HepG2 (cell line): ENCODE data around the gene AOX1. TPM values are rescaled to one million over a fixed set of nuclear protein-coding genes. Genes with fewer than 3 reads are reported as not detected.

Source experiments
- CENPT ChIP-seq: sonication (generic); formaldehyde crosslinking; IDR thresholded peaks from 2 replicates; pipeline ENCODE4 v1.8.0; 2022; ENCODE audit warnings: low read depth, mild to moderate bottlenecking, moderate library complexity, missing genetic modification reagents
- GTF3A ChIP-seq: sonication (generic); formaldehyde crosslinking; conservative IDR thresholded peaks from 2 replicates; pipeline ENCODE4 v1.4.0; 2020; ENCODE audit warnings: mild to moderate bottlenecking, missing genetic modification reagents
- MTA1 ChIP-seq: sonication (generic); formaldehyde crosslinking; IDR thresholded peaks from 2 replicates; pipeline ENCODE4 v1.4.0; 2020; ENCODE audit warnings: missing genetic modification reagents, mild to moderate bottlenecking, borderline replicate concordance
- SNAPC2 ChIP-seq: sonication (generic); formaldehyde crosslinking; IDR thresholded peaks from 2 replicates; pipeline ENCODE4 v1.8.1; 2022; ENCODE audit warnings: mild to moderate bottlenecking, missing genetic modification reagents
- SP140L ChIP-seq: sonication (generic); formaldehyde crosslinking; IDR thresholded peaks from 2 replicates; pipeline ENCODE4 v1.4.0; 2020; ENCODE audit warnings: missing genetic modification reagents, borderline replicate concordance
- TCF7 ChIP-seq: sonication (generic); IDR thresholded peaks from 2 replicates; pipeline ENCODE4 v1.6.1; 2016; ENCODE audit warnings: antibody characterized with exemption, low read depth
- ZNF280D ChIP-seq: sonication (generic); formaldehyde crosslinking; IDR thresholded peaks from 2 replicates; pipeline ENCODE4 v1.5.1; 2020; ENCODE audit warnings: mild to moderate bottlenecking, missing genetic modification reagents
- ZNF292 ChIP-seq: sonication (generic); formaldehyde crosslinking; IDR thresholded peaks from 2 replicates; pipeline ENCODE4 v1.8.1; 2022; ENCODE audit warnings: mild to moderate bottlenecking, low read depth, missing genetic modification reagents, borderline replicate concordance
- ZNF792 ChIP-seq: IDR thresholded peaks from 2 replicates; pipeline ENCODE4 v1.6.1; 2016
- polyA plus RNA-seq, 8 experiments: library from polyadenylated mRNA; depleted of rRNA in 3 of 8; stranded (reverse) in 7 of 8; unstranded in 1 of 8; fragments of >200 nt; fragmentation: Illumina TruSeq in 4 of 8; extraction: Trizol in 4 of 8; gene quantifications; 2 replicates each; pipeline versions ENCODE4 v1.2.1 to v1.2.3, GENCODE V29; 2011 to 2016; ENCODE audit warnings: low read depth in 4 of 8, missing spikeins in 1 of 8, mixed read lengths in 1 of 8; ENCODE audit not compliant: insufficient read depth in 1 of 8
- total RNA-seq, 5 experiments: library from RNA; depleted of rRNA; stranded (reverse); fragments of >200 nt; fragmentation: Illumina TruSeq; extraction: Trizol; gene quantifications; 2 replicates each; pipeline ENCODE4 v1.2.3, GENCODE V29; 2016; ENCODE audit warnings: low read depth in 1 of 5
- TF ChIP-seq, protein P1 (sequence below): sonication (generic); formaldehyde crosslinking; IDR thresholded peaks from 2 replicates; pipeline ENCODE4 v1.4.0; 2020; ENCODE audit warnings: missing genetic modification reagents
- TF ChIP-seq, protein P2 (sequence below): sonication (generic); formaldehyde crosslinking; IDR thresholded peaks from 2 replicates; pipeline ENCODE4 v1.4.0; 2020; ENCODE audit warnings: mild to moderate bottlenecking, missing genetic modification reagents, borderline replicate concordance
- TF ChIP-seq, protein P3 (sequence below): sonication (generic); formaldehyde crosslinking; IDR thresholded peaks from 2 replicates; pipeline ENCODE4 v1.4.0; 2020; ENCODE audit warnings: mild to moderate bottlenecking, missing genetic modification reagents
- TF ChIP-seq, protein P4 (sequence below): sonication (generic); formaldehyde crosslinking; IDR thresholded peaks from 2 replicates; pipeline ENCODE4 v1.4.0; 2020; ENCODE audit warnings: mild to moderate bottlenecking, low read depth, missing genetic modification reagents

The AOX1 gene
- total and polyA plus RNA-seq, 2 of the 13 experiments (the other 11 are each of a cell fraction or from before 2014, with no cell fraction given), result 9.2 to 18.0 TPM

GRCh38 chr2:200702646-200703118 is 116.9 kb downstream of the AOX1 start (continued):
- TF ChIP-seq, protein P1, sequence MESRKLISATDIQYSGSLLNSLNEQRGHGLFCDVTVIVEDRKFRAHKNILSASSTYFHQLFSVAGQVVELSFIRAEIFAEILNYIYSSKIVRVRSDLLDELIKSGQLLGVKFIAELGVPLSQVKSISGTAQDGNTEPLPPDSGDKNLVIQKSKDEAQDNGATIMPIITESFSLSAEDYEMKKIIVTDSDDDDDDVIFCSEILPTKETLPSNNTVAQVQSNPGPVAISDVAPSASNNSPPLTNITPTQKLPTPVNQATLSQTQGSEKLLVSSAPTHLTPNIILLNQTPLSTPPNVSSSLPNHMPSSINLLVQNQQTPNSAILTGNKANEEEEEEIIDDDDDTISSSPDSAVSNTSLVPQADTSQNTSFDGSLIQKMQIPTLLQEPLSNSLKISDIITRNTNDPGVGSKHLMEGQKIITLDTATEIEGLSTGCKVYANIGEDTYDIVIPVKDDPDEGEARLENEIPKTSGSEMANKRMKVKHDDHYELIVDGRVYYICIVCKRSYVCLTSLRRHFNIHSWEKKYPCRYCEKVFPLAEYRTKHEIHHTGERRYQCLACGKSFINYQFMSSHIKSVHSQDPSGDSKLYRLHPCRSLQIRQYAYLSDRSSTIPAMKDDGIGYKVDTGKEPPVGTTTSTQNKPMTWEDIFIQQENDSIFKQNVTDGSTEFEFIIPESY (CRISPR knock-in tag), result peak; percentile 11; the same call in 1 of the 2 replicates
- TF ChIP-seq SNAPC2 (CRISPR knock-in tag) (no peak), MTA1 (CRISPR knock-in tag) (no peak), TCF7 (peak; percentile 99), CENPT (no peak), ZNF292 (CRISPR knock-in tag) (no peak), ZNF280D (CRISPR knock-in tag) (no peak), SP140L (CRISPR knock-in tag) (no peak), GTF3A (CRISPR knock-in tag) (no peak), ZNF792 (CRISPR knock-in tag) (0 out of 2 replicates have a peak, but pooled peaks have one; percentile 44)
- TF ChIP-seq, protein P2, sequence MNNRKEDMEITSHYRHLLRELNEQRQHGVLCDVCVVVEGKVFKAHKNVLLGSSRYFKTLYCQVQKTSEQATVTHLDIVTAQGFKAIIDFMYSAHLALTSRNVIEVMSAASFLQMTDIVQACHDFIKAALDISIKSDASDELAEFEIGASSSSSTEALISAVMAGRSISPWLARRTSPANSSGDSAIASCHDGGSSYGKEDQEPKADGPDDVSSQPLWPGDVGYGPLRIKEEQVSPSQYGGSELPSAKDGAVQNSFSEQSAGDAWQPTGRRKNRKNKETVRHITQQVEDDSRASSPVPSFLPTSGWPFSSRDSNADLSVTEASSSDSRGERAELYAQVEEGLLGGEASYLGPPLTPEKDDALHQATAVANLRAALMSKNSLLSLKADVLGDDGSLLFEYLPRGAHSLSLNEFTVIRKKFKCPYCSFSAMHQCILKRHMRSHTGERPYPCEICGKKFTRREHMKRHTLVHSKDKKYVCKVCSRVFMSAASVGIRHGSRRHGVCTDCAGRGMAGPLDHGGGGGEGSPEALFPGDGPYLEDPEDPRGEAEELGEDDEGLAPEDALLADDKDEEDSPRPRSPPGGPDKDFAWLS (CRISPR knock-in tag), result no peak
- TF ChIP-seq, protein P3, sequence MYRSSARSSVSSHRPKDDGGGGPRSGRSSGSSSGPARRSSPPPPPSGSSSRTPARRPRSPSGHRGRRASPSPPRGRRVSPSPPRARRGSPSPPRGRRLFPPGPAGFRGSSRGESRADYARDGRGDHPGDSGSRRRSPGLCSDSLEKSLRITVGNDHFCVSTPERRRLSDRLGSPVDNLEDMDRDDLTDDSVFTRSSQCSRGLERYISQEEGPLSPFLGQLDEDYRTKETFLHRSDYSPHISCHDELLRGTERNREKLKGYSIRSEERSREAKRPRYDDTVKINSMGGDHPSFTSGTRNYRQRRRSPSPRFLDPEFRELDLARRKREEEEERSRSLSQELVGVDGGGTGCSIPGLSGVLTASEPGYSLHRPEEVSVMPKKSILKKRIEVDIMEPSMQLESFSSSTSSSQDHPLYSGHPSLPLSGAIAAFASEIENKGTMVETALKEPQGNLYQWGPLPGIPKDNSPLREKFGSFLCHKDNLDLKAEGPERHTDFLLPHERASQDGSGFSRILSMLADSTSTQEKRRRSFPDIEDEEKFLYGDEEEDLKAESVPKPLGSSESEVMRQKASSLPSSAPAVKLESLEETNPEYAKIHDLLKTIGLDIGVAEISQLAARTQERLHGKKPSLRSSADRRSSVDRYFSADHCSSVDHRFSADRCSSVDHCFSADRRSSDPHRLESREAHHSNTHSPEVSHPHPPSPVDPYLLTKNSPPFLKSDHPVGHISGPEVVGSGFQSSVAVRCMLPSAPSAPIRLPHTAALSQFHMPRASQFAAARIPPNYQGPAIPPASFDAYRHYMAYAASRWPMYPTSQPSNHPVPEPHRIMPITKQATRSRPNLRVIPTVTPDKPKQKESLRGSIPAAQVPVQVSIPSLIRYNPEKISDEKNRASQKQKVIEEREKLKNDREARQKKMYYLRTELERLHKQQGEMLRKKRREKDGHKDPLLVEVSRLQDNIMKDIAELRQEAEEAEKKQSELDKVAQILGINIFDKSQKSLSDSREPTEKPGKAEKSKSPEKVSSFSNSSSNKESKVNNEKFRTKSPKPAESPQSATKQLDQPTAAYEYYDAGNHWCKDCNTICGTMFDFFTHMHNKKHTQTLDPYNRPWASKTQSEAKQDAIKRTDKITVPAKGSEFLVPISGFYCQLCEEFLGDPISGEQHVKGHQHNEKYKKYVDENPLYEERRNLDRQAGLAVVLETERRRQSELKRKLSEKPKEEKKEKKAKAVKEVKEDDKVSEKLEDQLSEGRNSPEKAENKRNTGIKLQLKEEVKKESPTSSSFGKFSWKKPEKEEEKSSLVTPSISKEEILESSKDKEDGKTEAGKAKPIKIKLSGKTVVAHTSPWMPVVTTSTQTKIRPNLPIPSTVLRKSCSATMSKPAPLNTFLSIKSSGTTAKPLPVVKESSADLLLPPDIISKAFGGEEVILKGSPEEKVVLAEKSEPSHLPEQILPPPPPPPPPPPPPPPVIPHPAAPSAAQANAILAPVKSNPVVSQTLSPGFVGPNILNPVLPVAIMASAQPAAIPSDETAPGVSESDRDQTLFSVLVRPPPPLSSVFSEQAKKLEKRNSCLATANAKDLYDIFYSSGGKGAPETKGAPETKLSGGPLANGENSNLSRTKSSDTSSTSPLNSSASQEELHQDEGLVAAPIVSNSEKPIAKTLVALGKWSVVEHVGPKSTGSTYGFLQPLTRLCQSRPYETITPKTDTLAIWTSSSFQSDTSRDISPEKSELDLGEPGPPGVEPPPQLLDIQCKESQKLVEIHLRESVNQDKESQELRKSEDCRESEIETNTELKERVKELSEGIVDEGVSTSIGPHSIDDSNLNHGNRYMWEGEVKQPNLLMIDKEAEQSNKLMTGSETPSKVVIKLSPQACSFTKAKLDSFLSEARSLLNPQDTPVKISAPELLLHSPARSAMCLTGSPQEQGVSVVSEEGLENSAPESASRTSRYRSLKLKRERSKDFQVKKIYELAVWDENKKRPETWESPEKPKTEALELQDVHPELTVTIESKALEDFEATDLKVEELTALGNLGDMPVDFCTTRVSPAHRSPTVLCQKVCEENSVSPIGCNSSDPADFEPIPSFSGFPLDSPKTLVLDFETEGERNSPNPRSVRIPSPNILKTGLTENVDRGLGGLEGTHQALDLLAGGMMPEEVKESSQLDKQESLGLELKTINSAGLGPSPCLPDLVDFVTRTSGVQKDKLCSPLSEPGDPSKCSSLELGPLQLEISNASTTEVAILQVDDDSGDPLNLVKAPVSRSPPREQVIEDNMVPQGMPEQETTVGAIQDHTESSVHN (CRISPR knock-in tag), result no peak
- TF ChIP-seq, protein P4, sequence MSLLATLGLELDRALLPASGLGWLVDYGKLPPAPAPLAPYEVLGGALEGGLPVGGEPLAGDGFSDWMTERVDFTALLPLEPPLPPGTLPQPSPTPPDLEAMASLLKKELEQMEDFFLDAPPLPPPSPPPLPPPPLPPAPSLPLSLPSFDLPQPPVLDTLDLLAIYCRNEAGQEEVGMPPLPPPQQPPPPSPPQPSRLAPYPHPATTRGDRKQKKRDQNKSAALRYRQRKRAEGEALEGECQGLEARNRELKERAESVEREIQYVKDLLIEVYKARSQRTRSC (CRISPR knock-in tag), result no peak
